Ishikawa (cell line): Measurements from ENCODE around the gene PRMT7.

Experiments
- CREB1 ChIP-seq: IDR thresholded peaks from 2 replicates; pipeline ENCODE4 v1.6.1; 2012; ENCODE audit warnings: low read depth
- EP300 ChIP-seq: IDR thresholded peaks from 2 replicates; pipeline ENCODE4 v1.6.1; 2012; ENCODE audit warnings: borderline replicate concordance
- FOXM1 ChIP-seq: IDR thresholded peaks from 2 replicates; pipeline ENCODE4 v1.6.1; 2012; ENCODE audit warnings: low read depth, borderline replicate concordance
- TAF1 ChIP-seq: IDR thresholded peaks from 2 replicates; pipeline ENCODE4 v1.6.1; 2012; ENCODE audit warnings: low read depth, mild to moderate bottlenecking
- TCF12 ChIP-seq: IDR thresholded peaks from 2 replicates; pipeline ENCODE4 v1.6.1; 2012; ENCODE audit warnings: low read depth
- TEAD4 ChIP-seq: IDR thresholded peaks from 2 replicates; pipeline ENCODE4 v1.6.1; 2012

GRCh38 chr16:68404736-68405345 lies 94.0 kb downstream of the PRMT7 start:
- TF ChIP-seq CREB1 (no peak), TCF12 (no peak), EP300 (no peak), FOXM1 (no peak), TAF1 (no peak), TEAD4 (no peak)
